Erythroblast (primary cell): ENCODE results near the gene CYB5D1.
"Not testable (repeated sequence)": the region's sequence is repeated elsewhere in the genome, so short reads cannot be mapped to it uniquely, and the experiment has no call there.

Experiments used
- DNase-seq, 2 experiments: peaks; one replicate each; lab custom pipeline; 2025; lab: John Stamatoyannopoulos, UW
- GATA1 ChIP-seq: IDR thresholded peaks from 2 replicates; pipeline ENCODE4 v1.6.1; 2011; ENCODE audit warnings: low read depth, mild to moderate bottlenecking, control low read depth, low read length, moderate library complexity
- POLR2A ChIP-seq: IDR thresholded peaks from 2 replicates; pipeline ENCODE4 v1.6.1; 2011; ENCODE audit warnings: mild to moderate bottlenecking, low read length

Gene CYB5D1

GRCh38 chr17:7857713-7858521 is at the start of gene CYB5D1:
Gene CYB5D1, plus strand, starts transcription at chr17:7858003. Its CDS starts 132 bp downstream, at chr17:7858135.
- peak; percentile 85 for TF ChIP-seq POLR2A
- peak; percentile 73 for TF ChIP-seq GATA1
- DNase-seq, result peak; percentile 95 to 96

GRCh38 chr17:7809086-7809790 is 48.6 kb upstream of the CYB5D1 start:
- DNase-seq, result no peak
- TF ChIP-seq GATA1, result no peak
- no peak for TF ChIP-seq POLR2A

- DNase-seq, result not testable (repeated sequence)
Measured at GRCh38 chr17:7809791-7810343, 47.9 kb upstream of the CYB5D1 start.

- no peak for DNase-seq
- TF ChIP-seq GATA1 (no peak), POLR2A (no peak)
Measured at GRCh38 chr17:7811251-7811650, 46.6 kb upstream of the CYB5D1 start.

- no peak for DNase-seq
- TF ChIP-seq POLR2A (no peak), GATA1 (no peak)
Measured at GRCh38 chr17:7814969-7815368, 42.8 kb upstream of the CYB5D1 start.

GRCh38 chr17:7816926-7817642 is 40.7 kb upstream of the CYB5D1 start:
- no peak for TF ChIP-seq POLR2A
- TF ChIP-seq GATA1, result no peak
- no peak for DNase-seq

GRCh38 chr17:7817643-7817964 is 40.2 kb upstream of the CYB5D1 start:
- no peak for DNase-seq
- no peak for TF ChIP-seq POLR2A
- TF ChIP-seq GATA1, result no peak

GRCh38 chr17:7818026-7818425 is 39.8 kb upstream of the CYB5D1 start:
- TF ChIP-seq POLR2A, result no peak
- TF ChIP-seq GATA1, result no peak
- DNase-seq, result no peak

GRCh38 chr17:7818746-7819645 is 38.8 kb upstream of the CYB5D1 start:
- TF ChIP-seq GATA1, result no peak
- no peak for TF ChIP-seq POLR2A
- DNase-seq, result no peak

- TF ChIP-seq GATA1 (no peak), POLR2A (no peak)
- DNase-seq, result no peak
Measured at GRCh38 chr17:7820231-7820630, 37.6 kb upstream of the CYB5D1 start.

- DNase-seq, result no peak
- TF ChIP-seq POLR2A (no peak), GATA1 (no peak)
Measured at GRCh38 chr17:7822126-7822525, 35.7 kb upstream of the CYB5D1 start.

GRCh38 chr17:7823581-7824001 is 34.2 kb upstream of the CYB5D1 start:
- DNase-seq, result no peak
- TF ChIP-seq GATA1, result no peak
- TF ChIP-seq POLR2A, result no peak
